Chondrocyte (in vitro differentiated cells): ENCODE results near the gene RAB12. TPM values are rescaled to one million over a fixed set of nuclear protein-coding genes. Genes with fewer than 3 reads are reported as not detected.
"Not testable (repeated sequence)": the region's sequence is repeated elsewhere in the genome, so short reads cannot be mapped to it uniquely, and the experiment has no call there.

ENCODE experiments used
- DNase-seq: peaks from one replicate; pipeline ENCODE4 v3.0.0; 2021; ENCODE audit warnings: mixed read lengths, low spot score
- H3K27ac Mint-ChIP-seq: one replicate; pipeline ENCODE4 v1.8.0; 2021; ENCODE audit warnings: mild to moderate bottlenecking, moderate library complexity, mixed read lengths; ENCODE audit not compliant: unreplicated experiment
- H3K27me3 Mint-ChIP-seq: 2 replicates; pipeline ENCODE4 v1.8.0; 2021; ENCODE audit warnings: low read depth, mixed read lengths
- H3K36me3 Mint-ChIP-seq: 2 replicates; pipeline ENCODE4 v1.8.0; 2021; ENCODE audit warnings: low read depth, mixed read lengths
- H3K4me1 Mint-ChIP-seq: 2 replicates; pipeline ENCODE4 v1.8.0; 2021; ENCODE audit warnings: low read depth, mild to moderate bottlenecking, mixed read lengths
- H3K4me3 Mint-ChIP-seq: one replicate; pipeline ENCODE4 v1.8.0; 2021; ENCODE audit warnings: mild to moderate bottlenecking, moderate library complexity, mixed read lengths; ENCODE audit not compliant: unreplicated experiment
- H3K9me3 Mint-ChIP-seq: 2 replicates; pipeline ENCODE4 v1.8.0; 2021; ENCODE audit warnings: low read depth, mixed read lengths
- CTCF ChIP-seq: fragments of 200-600 bp; sonication (generic); IDR thresholded peaks from 2 replicates; pipeline ENCODE4 v1.5.0; 2021; ENCODE audit warnings: antibody characterized with exemption, mild to moderate bottlenecking, moderate library complexity
- total RNA-seq: library from RNA; stranded (reverse); gene quantifications from 3 replicates; pipeline ENCODE4 v1.2.1, GENCODE V29; 2021

The RAB12 gene
- total RNA-seq, 1 donor from 2014 or later = 40.9 TPM

- Mint-ChIP-seq H3K4me1 (peaks cover 4% of the 10 kb centered on the region), H3K27ac (no peak overlapping the region), H3K27me3 (peaks cover 12% of the 10 kb centered on the region), H3K36me3 (peaks cover 1% of the 10 kb centered on the region), H3K9me3 (peaks cover 5% of the 10 kb centered on the region), H3K4me3 (no peak overlapping the region)
- DNase-seq = no peak
- TF ChIP-seq CTCF = no peak
Measured at GRCh38 chr18:8562919-8563318, 46.3 kb upstream of the RAB12 start.

- Mint-ChIP-seq H3K36me3 (no peaks in the 10 kb centered on the region), H3K27me3 (peaks cover 19% of the 10 kb centered on the region), H3K27ac (no peak overlapping the region), H3K4me3 (no peak overlapping the region), H3K9me3 (no peaks in the 10 kb centered on the region), H3K4me1 (no peaks in the 10 kb centered on the region)
- no peak for TF ChIP-seq CTCF
- no peak for DNase-seq
Measured at GRCh38 chr18:8571399-8571798, 37.8 kb upstream of the RAB12 start.

- peaks cover 30% of the 10 kb centered on the region for H3K27me3 Mint-ChIP-seq
- H3K9me3 Mint-ChIP-seq, H3K4me1 Mint-ChIP-seq, H3K27ac Mint-ChIP-seq, H3K36me3 Mint-ChIP-seq, DNase-seq, H3K4me3 Mint-ChIP-seq: not testable (repeated sequence)
Measured at GRCh38 chr18:8573766-8574165, 35.5 kb upstream of the RAB12 start.

GRCh38 chr18:8584798-8585197 lies 24.4 kb upstream of the RAB12 start:
- H3K9me3 Mint-ChIP-seq = peaks cover 9% of the 10 kb centered on the region
- peaks cover 48% of the 10 kb centered on the region for H3K27me3 Mint-ChIP-seq
- no peak for DNase-seq
- H3K27ac Mint-ChIP-seq = no peak overlapping the region
- H3K4me1 Mint-ChIP-seq = no peaks in the 10 kb centered on the region
- H3K36me3 Mint-ChIP-seq = peaks cover 3% of the 10 kb centered on the region
- no peak overlapping the region for H3K4me3 Mint-ChIP-seq
- TF ChIP-seq CTCF = no peak

- no peak for DNase-seq
- peaks cover 16% of the 10 kb centered on the region for H3K9me3 Mint-ChIP-seq
- peaks cover 42% of the 10 kb centered on the region for H3K27me3 Mint-ChIP-seq
- peaks cover 4% of the 10 kb centered on the region for H3K36me3 Mint-ChIP-seq
- no peak for TF ChIP-seq CTCF
- H3K4me3 Mint-ChIP-seq = no peak overlapping the region
- H3K4me1 Mint-ChIP-seq = no peaks in the 10 kb centered on the region
- no peak overlapping the region for H3K27ac Mint-ChIP-seq
Measured at GRCh38 chr18:8586941-8587340, 22.3 kb upstream of the RAB12 start.

GRCh38 chr18:8595445-8595844 lies 13.8 kb upstream of the RAB12 start:
- peaks cover 3% of the 10 kb centered on the region for H3K9me3 Mint-ChIP-seq
- peaks cover 2% of the 10 kb centered on the region for H3K36me3 Mint-ChIP-seq
- H3K27me3 Mint-ChIP-seq = peaks cover 16% of the 10 kb centered on the region

More at GRCh38 chr18:8595445-8595844, 13.8 kb upstream of the RAB12 start:
- Mint-ChIP-seq H3K4me1 (no peaks in the 10 kb centered on the region), H3K27ac (no peak overlapping the region), H3K4me3 (no peak overlapping the region)
- no peak for DNase-seq
- no peak for TF ChIP-seq CTCF
